AG04449 (cell line): Measurements from ENCODE around the gene ZSCAN5A.

Experiments
- CTCF ChIA-PET: fragments of 350-600 bp; formaldehyde crosslinking; extraction: SDS; loops from one replicate; lab custom pipeline; 2021; ENCODE audit warnings: antibody characterized with exemption; lab: Yijun Ruan, JAX
- POLR2A ChIA-PET: fragments of 400-600, 350-600 bp; formaldehyde crosslinking; extraction: SDS; loops from one replicate; lab custom pipeline; 2020; ENCODE audit warnings: antibody characterized with exemption, inconsistent platforms; lab: Yijun Ruan, JAX
- DNase-seq: peaks from one replicate; pipeline ENCODE4 v3.0.0-alpha.2; 2010; ENCODE audit warnings: low read depth, low spot score
- H3K4me3 ChIP-seq: 2 replicates; pipeline ENCODE4 v1.5.1; 2011; ENCODE audit warnings: low read depth, mild to moderate bottlenecking, control low read depth, low read length
- CTCF ChIP-seq: IDR thresholded peaks from one replicate; pipeline ENCODE4 v1.5.1; 2011; ENCODE audit warnings: mild to moderate bottlenecking, moderate library complexity, low read length, control low read depth, inconsistent platforms; ENCODE audit not compliant: insufficient read depth; ENCODE audit errors: missing control alignments

The ZSCAN5A gene

GRCh38 chr19:56332695-56333094 is 18.1 kb upstream of the ZSCAN5A start:
- TF ChIP-seq CTCF: no peak
- ChIA-PET CTCF (interaction anchor here (0.8 to 5.7 kb wide), 19 partner anchors 9 to 1245 kb away, joined by 3 to 207 read pairs (median 8); partner anchors contain the start of gene ZSCAN5A), POLR2A (no interaction called here)
- no peak overlapping the region for H3K4me3 ChIP-seq
- DNase-seq: no peak

- POLR2A ChIA-PET: no interaction called here
- CTCF ChIA-PET: interaction anchor here (3.0 kb wide), 1 partner anchor 9 kb away, joined by 11 read pairs; no protein-coding TSS in a partner anchor
- no peak for TF ChIP-seq CTCF
- no peak for DNase-seq
- no peak overlapping the region for H3K4me3 ChIP-seq
These were observed 9.8 kb upstream of the ZSCAN5A start for GRCh38 chr19:56324436-56324835.

- no peak for DNase-seq
- POLR2A ChIA-PET: no interaction called here
- no peak overlapping the region for H3K4me3 ChIP-seq
- CTCF ChIA-PET: interaction anchor here (1.2 to 1.7 kb wide), 3 partner anchors 11 to 69 kb away, joined by 3 to 8 read pairs (median 5); no protein-coding TSS in a partner anchor
- TF ChIP-seq CTCF: no peak
These were observed 7.4 kb upstream of the ZSCAN5A start for GRCh38 chr19:56321989-56322440.

GRCh38 chr19:56321254-56321988 is 6.8 kb upstream of the ZSCAN5A start:
- DNase-seq: no peak
- no peak overlapping the region for H3K4me3 ChIP-seq
- POLR2A ChIA-PET: no interaction called here
- CTCF ChIA-PET: interaction anchor here (1.0 to 1.7 kb wide), 4 partner anchors 12 to 69 kb away, joined by 3 to 8 read pairs (median 4); no protein-coding TSS in a partner anchor
- TF ChIP-seq CTCF: no peak

- TF ChIP-seq CTCF: no peak
- ChIA-PET CTCF (no interaction called here), POLR2A (no interaction called here)
- no peak for DNase-seq
- H3K4me3 ChIP-seq: no peak overlapping the region
These were observed 5.4 kb upstream of the ZSCAN5A start for GRCh38 chr19:56319991-56320390.

- POLR2A ChIA-PET: no interaction called here
- CTCF ChIA-PET: interaction anchor here (1.2 to 2.0 kb wide), 4 partner anchors 16 to 251 kb away, joined by 3 to 8 read pairs (median 6); no protein-coding TSS in a partner anchor
These were observed 3.1 kb upstream of the ZSCAN5A start for GRCh38 chr19:56317749-56318148.

More at GRCh38 chr19:56317749-56318148, 3.1 kb upstream of the ZSCAN5A start:
- DNase-seq: no peak
- no peak for TF ChIP-seq CTCF
- no peak overlapping the region for H3K4me3 ChIP-seq
